Endothelial cell of umbilical vein (primary cell): ENCODE results near the gene UNC50. TPM values are rescaled to one million over a fixed set of nuclear protein-coding genes. Genes with fewer than 3 reads are reported as not detected.

Source experiments
- BruUV-seq: library from RNA; stranded (reverse); fragments of 400-500 nt; replicated peaks from 2 replicates; lab custom pipeline; 2021; lab: Mats Ljungman, UMichigan
- CTCF ChIA-PET: fragments of 300-600, 350-600 bp; sonication (Branson Sonifier 250); formaldehyde crosslinking; loops from one replicate; lab custom pipeline; 2021; ENCODE audit warnings: antibody characterized with exemption, inconsistent platforms; lab: Charles Lee
- POLR2A ChIA-PET: fragments of 300-600, 350-600 bp; sonication (Branson Sonifier 250); formaldehyde crosslinking; loops from one replicate; lab custom pipeline; 2021; ENCODE audit warnings: antibody characterized with exemption, inconsistent platforms; lab: Charles Lee
- DNase-seq: peaks from one replicate; pipeline ENCODE4 v3.0.0-alpha.2; 2011; ENCODE audit warnings: low read depth, low spot score
- FAIRE-seq: peaks from 2 replicates; lab custom pipeline; 2011; peaks lifted over from hg19 to GRCh38; lab: Jason Lieb, UNC
- H2AFZ ChIP-seq: 2 replicates; pipeline ENCODE4 v1.6.0; 2012; ENCODE audit warnings: low read depth, low read length, control low read depth, inconsistent platforms
- H3K27ac ChIP-seq: 2 replicates; pipeline ENCODE4 v1.5.1; 2011; ENCODE audit warnings: low read depth, mild to moderate bottlenecking, control low read depth, low read length, moderate library complexity; ENCODE audit not compliant: insufficient read depth
- H3K27me3 ChIP-seq, 2 experiments: 2 replicates each; pipeline versions ENCODE4 v1.6.0 to v1.6.1; 2011; ENCODE audit warnings: low read length in 2 of 2, mixed read lengths in 1 of 2; ENCODE audit not compliant: control insufficient read depth in 2 of 2, insufficient read depth in 2 of 2
- H3K36me3 ChIP-seq, 2 experiments: 2 replicates in 1 of 2; 3 replicates in 1 of 2; pipeline ENCODE4 v1.5.1; 2011; ENCODE audit warnings: low read length in 2 of 2, mild to moderate bottlenecking in 1 of 2, moderate library complexity in 1 of 2; ENCODE audit not compliant: control insufficient read depth in 2 of 2, insufficient read depth in 2 of 2; ENCODE audit errors: extremely low read depth in 1 of 2
- H3K4me1 ChIP-seq: 3 replicates; pipeline ENCODE4 v1.5.1; 2011; ENCODE audit warnings: mild to moderate bottlenecking, low read length; ENCODE audit not compliant: control insufficient read depth, insufficient read depth; ENCODE audit errors: extremely low read depth
- H3K4me2 ChIP-seq: 2 replicates; pipeline ENCODE4 v1.6.1; 2011; ENCODE audit warnings: low read length, control low read depth, mixed read lengths; ENCODE audit not compliant: insufficient read depth
- H3K4me3 ChIP-seq, 3 experiments: fragments of 200-600 bp in 1 of 3; sonication (generic), shearing (Covaris generic) in 1 of 3; replicated peaks in 1 of 3; 2 replicates each; pipeline ENCODE4 v1.5.1; 2011 to 2016; ENCODE audit warnings: control low read depth in 3 of 3, low read length in 3 of 3, mild to moderate bottlenecking in 2 of 3, inconsistent platforms in 1 of 3, low read depth in 1 of 3, moderate library complexity in 1 of 3; ENCODE audit not compliant: insufficient read depth in 1 of 3
- H3K79me2 ChIP-seq: 2 replicates; pipeline ENCODE4 v1.6.0; 2012; ENCODE audit warnings: low read length, inconsistent platforms; ENCODE audit not compliant: control insufficient read depth, insufficient read depth
- H3K9ac ChIP-seq: replicated peaks from 2 replicates; pipeline ENCODE3; 2011; ENCODE audit warnings: low read length, control low read depth; ENCODE audit not compliant: insufficient read depth; ENCODE audit errors: extremely low read depth
- H3K9me1 ChIP-seq: replicated peaks from 3 replicates; pipeline ENCODE4 v1.6.0; 2011; ENCODE audit warnings: mild to moderate bottlenecking, low read length; ENCODE audit not compliant: control insufficient read depth, insufficient read depth; ENCODE audit errors: extremely low read depth
- H3K9me3 ChIP-seq: replicated peaks from 2 replicates; pipeline ENCODE4 v1.5.1; 2012; ENCODE audit warnings: low read length, inconsistent platforms; ENCODE audit not compliant: control insufficient read depth, insufficient read depth
- H4K20me1 ChIP-seq: replicated peaks from 2 replicates; pipeline ENCODE3; 2011; ENCODE audit warnings: mild to moderate bottlenecking, low read length; ENCODE audit not compliant: control insufficient read depth, insufficient read depth; ENCODE audit errors: extremely low read depth
- CTCF ChIP-seq, 2 donors: IDR thresholded peaks; 1 replicate in 1 of 2; 2 replicates in 1 of 2; pipeline ENCODE4 v1.5.1; 2011; ENCODE audit warnings: low read length in 2 of 2, mild to moderate bottlenecking in 2 of 2, moderate library complexity in 2 of 2, control low read depth in 1 of 2, inconsistent platforms in 1 of 2, low read depth in 1 of 2; ENCODE audit not compliant: insufficient read depth in 1 of 2; ENCODE audit errors: extremely low read depth in 1 of 2
- EZH2 ChIP-seq: IDR thresholded peaks from 2 replicates; pipeline ENCODE4 v1.6.1; 2012; ENCODE audit warnings: borderline replicate concordance, low read depth, mild to moderate bottlenecking, moderate library complexity, low read length, inconsistent platforms; ENCODE audit not compliant: severe bottlenecking
- FOS ChIP-seq: IDR thresholded peaks from 2 replicates; pipeline ENCODE4 v1.6.1; 2011; ENCODE audit warnings: mild to moderate bottlenecking, low read length, moderate library complexity, borderline replicate concordance; ENCODE audit not compliant: insufficient read depth
- GATA2 ChIP-seq: IDR thresholded peaks from 2 replicates; pipeline ENCODE4 v1.7.0; 2011; ENCODE audit warnings: low read depth, mild to moderate bottlenecking, moderate library complexity, mixed read lengths, low read length; ENCODE audit not compliant: insufficient read length, insufficient read depth
- JUN ChIP-seq: IDR thresholded peaks from 2 replicates; pipeline ENCODE4 v1.6.1; 2011; ENCODE audit warnings: borderline replicate concordance, low read depth; ENCODE audit not compliant: insufficient read length, insufficient read depth
- MYC ChIP-seq: IDR thresholded peaks from one replicate; pipeline ENCODE4 v1.6.1; 2011; ENCODE audit warnings: mild to moderate bottlenecking, low read depth, low read length
- POLR2A ChIP-seq: IDR thresholded peaks from 2 replicates; pipeline ENCODE4 v1.6.1; 2012; ENCODE audit warnings: low read depth, mild to moderate bottlenecking, control low read depth, low read length
- POLR2AphosphoS5 ChIP-seq: IDR thresholded peaks from 2 replicates; pipeline ENCODE4 v1.6.1; 2012; ENCODE audit warnings: low read depth, mild to moderate bottlenecking, control low read depth, low read length, moderate library complexity; ENCODE audit not compliant: insufficient read depth
- dilution Hi-C: fragments of 300-500 bp; cut with MboI; formaldehyde crosslinking; loops from one replicate; pipeline ENCODE4 v1.15.0; 2019; ENCODE audit warnings: low sequenced_read_pairs; ENCODE audit not compliant: extremely low pct_ligation_motif_present
- intact Hi-C: fragments of 100-400 bp; cut with micrococcal nuclease; formaldehyde crosslinking; loops from one replicate; pipeline ENCODE4 v1.10.0; 2022
- polyA plus RNA-seq, 4 experiments: library from polyadenylated mRNA; depleted of rRNA in 3 of 4; stranded (reverse) in 3 of 4; unstranded in 1 of 4; fragments of >200 nt; gene quantifications; 2 replicates each; pipeline versions ENCODE4 v1.2.1 to v1.2.3, GENCODE V29; 2011 to 2012; ENCODE audit warnings: missing spikeins in 1 of 4
- total RNA-seq: library from RNA; stranded (reverse); gene quantifications from 2 replicates; pipeline ENCODE4 v1.2.3, GENCODE V29; 2021
- TF ChIP-seq, protein P1 (sequence below): IDR thresholded peaks from 2 replicates; pipeline ENCODE4 v1.6.1; 2011; ENCODE audit not compliant: insufficient read depth, insufficient read length

Gene UNC50
- total and polyA plus RNA-seq, 2 donors (not counting 3 experiments of a cell fraction or from before 2014, with no cell fraction given), result 33.5 to 56.6 TPM

- FAIRE-seq, result no peak
- no peak overlapping the region for H2AFZ ChIP-seq
- peaks cover 0 to 1% of the 10 kb centered on the region in 2 experiments for H3K36me3 ChIP-seq
- no peak overlapping the region for H3K27ac ChIP-seq
- H3K27me3 ChIP-seq, result no peaks in the 10 kb centered on the region
- peaks cover 61% of the 10 kb centered on the region for H3K79me2 ChIP-seq
- H4K20me1 ChIP-seq, result no peaks in the 10 kb centered on the region
- intact Hi-C loops (loop anchor here (5.0 kb wide), 1 partner anchor 104 kb away; no protein-coding TSS in a partner anchor), dilution Hi-C loops (no loop called here)
- BruUV-seq, result no TSS peak
- H3K9ac ChIP-seq, result no peak overlapping the region
- H3K4me3 ChIP-seq, result no peak overlapping the region
- no peaks in the 10 kb centered on the region for H3K9me1 ChIP-seq
- ChIA-PET POLR2A (no interaction called here), CTCF (interaction anchor here (1.2 to 2.2 kb wide), 2 partner anchors 194 to 231 kb away, joined by 4 to 8 read pairs; no protein-coding TSS in a partner anchor)
- DNase-seq, result no peak
- peaks cover 32% of the 10 kb centered on the region for H3K4me1 ChIP-seq
- TF ChIP-seq, protein P1, sequence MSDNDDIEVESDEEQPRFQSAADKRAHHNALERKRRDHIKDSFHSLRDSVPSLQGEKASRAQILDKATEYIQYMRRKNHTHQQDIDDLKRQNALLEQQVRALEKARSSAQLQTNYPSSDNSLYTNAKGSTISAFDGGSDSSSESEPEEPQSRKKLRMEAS, result no peak
- TF ChIP-seq JUN, result no peak
- TF ChIP-seq FOS, result no peak
- no peak for TF ChIP-seq POLR2AphosphoS5
- no peak for TF ChIP-seq POLR2A
- no peak for TF ChIP-seq GATA2
- no peak for TF ChIP-seq MYC
- no peak for TF ChIP-seq CTCF (IDR thresholded peaks at IDR 0.05; ENCODE audit: extremely low read depth in 1 of 2, insufficient read depth in 1 of 2, low read depth in 1 of 2, low read length in 2 of 2)
- no peak for TF ChIP-seq EZH2
- H3K4me2 ChIP-seq, result no peak overlapping the region
- H3K9me3 ChIP-seq, result no peaks in the 10 kb centered on the region
Measured at GRCh38 chr2:98606431-98606830, 2.0 kb upstream of the UNC50 start.
